ENCODE data around the gene USP31. TPM values are rescaled to one million over a fixed set of nuclear protein-coding genes. Genes with fewer than 3 reads are reported as not detected.

Gene USP31
- total and polyA plus RNA-seq, 2 of the 8 experiments (the other 6 are each of a cell fraction or from before 2014, with no cell fraction given) = 6.7 to 19.0 TPM

- Histone ChIP-seq H3K9ac (replicated peaks in 1 of 4; ENCODE audit: extremely low read depth in 1 of 4, low read depth in 3 of 4, low read length in 3 of 4) (no peak overlapping the region), H2BK15ac (ENCODE audit: low read length) (no peak overlapping the region), H3K4me3 (ENCODE audit: extremely low read depth in 1 of 4, insufficient read depth in 2 of 4, low read depth in 3 of 4, low read length in 4 of 4) (peak overlapping the region; percentile 63 to 82 (median 75)), H3K4ac (replicated peaks; ENCODE audit: insufficient read length, low read depth, low read length) (no peak overlapping the region), H3K36me3 (ENCODE audit: control insufficient read depth in 2 of 4, insufficient read depth in 4 of 4, low read length in 3 of 4) (no peaks in the 10 kb centered on the region), H3K14ac (ENCODE audit: insufficient read length) (no peak overlapping the region), H3K4me1 (replicated peaks in 1 of 4; ENCODE audit: control insufficient read depth in 3 of 4, insufficient read depth in 4 of 4, low read length in 3 of 4) (peaks cover 2 to 12% (median 8%) of the 10 kb centered on the region in 4 experiments; a peak in 6 of 7 replicates), H3K56ac (replicated peaks; ENCODE audit: insufficient read length, low read depth, low read length) (no peak overlapping the region), H3K79me1 (ENCODE audit: low read depth, low read length) (peaks cover 5% of the 10 kb centered on the region), H4K5ac (ENCODE audit: insufficient read length, low read depth, low read length) (no peak overlapping the region), H3K23me2 (ENCODE audit: low read depth, low read length) (peaks cover 6% of the 10 kb centered on the region), H2BK5ac (ENCODE audit: low read depth, low read length) (no peak overlapping the region), H2BK120ac (replicated peaks; ENCODE audit: low read depth, low read length) (no peak overlapping the region), H3K9me3 (ENCODE audit: insufficient read depth in 2 of 2, low read depth in 1 of 2, low read length in 1 of 2) (no peaks in the 10 kb centered on the region), H3K79me2 (ENCODE audit: control insufficient read depth in 1 of 2, insufficient read depth in 2 of 2, low read length in 2 of 2) (peaks cover 6 to 30% of the 10 kb centered on the region in 2 experiments; a peak in 2 of 4 replicates), H4K20me1 (replicated peaks in 1 of 2; ENCODE audit: control insufficient read depth in 1 of 2, insufficient read depth in 2 of 2, low read length in 2 of 2) (peaks cover 0 to 7% of the 10 kb centered on the region in 2 experiments), H4K91ac (replicated peaks; ENCODE audit: insufficient read length, low read length) (no peak overlapping the region), H3K27ac (ENCODE audit: low read depth, low read length) (no peak overlapping the region), H3K18ac (ENCODE audit: extremely low read depth, low read length) (no peak overlapping the region), H2BK20ac (ENCODE audit: low read length) (no peak overlapping the region), H2AFZ (ENCODE audit: low read length) (peak overlapping the region; percentile 92; the same call in 1 of the 2 replicates), H3K27me3 (replicated peaks in 1 of 4; ENCODE audit: control insufficient read depth in 3 of 4, extremely low read depth in 1 of 4, insufficient read depth in 3 of 4, low read length in 3 of 4) (peaks cover 0 to 3% (median 1%) of the 10 kb centered on the region in 4 experiments; a peak in 1 of 7 replicates), H3K23ac (ENCODE audit: insufficient read length) (no peak overlapping the region), H4K8ac (ENCODE audit: extremely low read depth, insufficient read depth, low read length) (no peak overlapping the region), H3K4me2 (ENCODE audit: insufficient read depth in 1 of 2, low read depth in 2 of 2, low read length in 2 of 2) (peak overlapping the region; percentile 86 to 90), H2AK5ac (ENCODE audit: low read depth, low read length) (no peak overlapping the region), H2BK12ac (ENCODE audit: low read depth, low read length) (no peak overlapping the region)
- no peak for FAIRE-seq
- ChIA-PET POLR2A (ENCODE audit: partially characterized antibody) (interaction anchor here (0.8 to 1.6 kb wide), 2 partner anchors 9 to 17 kb away, joined by 4 to 5 read pairs; no protein-coding TSS in a partner anchor), CTCF (ENCODE audit: partially characterized antibody) (no interaction called here)
- no peak for DNase-seq (ENCODE audit: low read depth in 1 of 2, low spot score in 2 of 2)
- 66% methylated on average over 4 of the region's 4 CpGs; no CpG with 5 or more reads in 1 of the 2 experiments for whole genome bisulfite sequencing, 2 experiments (ENCODE audit: extremely low coverage in 1 of 2, insufficient coverage in 1 of 2, insufficient read length in 1 of 2, insufficient replicate concordance in 2 of 2, low coverage in 1 of 2, low lambda C conversion rate in 2 of 2, missing lambda C conversion rate in 1 of 2)
- no peak for TF ChIP-seq SIRT6 (IDR thresholded peaks at IDR 0.05; ENCODE audit: low read length)
These were observed 727 bp upstream of the USP31 start for GRCh38 chr16:23149993-23150364.
